Measurements from ENCODE around the gene TRIML2.

The TRIML2 gene, protein sequence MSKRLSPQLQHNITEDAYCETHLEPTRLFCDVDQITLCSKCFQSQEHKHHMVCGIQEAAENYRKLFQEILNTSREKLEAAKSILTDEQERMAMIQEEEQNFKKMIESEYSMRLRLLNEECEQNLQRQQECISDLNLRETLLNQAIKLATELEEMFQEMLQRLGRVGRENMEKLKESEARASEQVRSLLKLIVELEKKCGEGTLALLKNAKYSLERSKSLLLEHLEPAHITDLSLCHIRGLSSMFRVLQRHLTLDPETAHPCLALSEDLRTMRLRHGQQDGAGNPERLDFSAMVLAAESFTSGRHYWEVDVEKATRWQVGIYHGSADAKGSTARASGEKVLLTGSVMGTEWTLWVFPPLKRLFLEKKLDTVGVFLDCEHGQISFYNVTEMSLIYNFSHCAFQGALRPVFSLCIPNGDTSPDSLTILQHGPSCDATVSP

GRCh38 chr4:188109157-188109755 is at the start of gene TRIML2:
TSS of gene TRIML2 (minus strand) at chr4:188109603. CDS start at chr4:188105368, 4,235 bp downstream.
- no peaks in the 10 kb centered on the region for H3K4me1 ChIP-seq (ENCODE audit: control insufficient read depth, insufficient read depth, low read length)
- H3K36me3 ChIP-seq (ENCODE audit: control insufficient read depth in 2 of 2, insufficient read depth in 2 of 2, low read length in 2 of 2): no peaks in the 10 kb centered on the region
- H3K27ac ChIP-seq (ENCODE audit: low read length): no peak within 1 kb of the TSS
- H3K27me3 ChIP-seq (ENCODE audit: control insufficient read depth in 1 of 2, insufficient read depth in 2 of 2, low read length in 2 of 2): no peaks in the 10 kb centered on the region
- H3K9me3 ChIP-seq (ENCODE audit: control insufficient read depth in 2 of 2, low read length in 2 of 2): no peaks in the 10 kb centered on the region
- H3K4me3 ChIP-seq (ENCODE audit: low read length in 2 of 2): no peak within 1 kb of the TSS
- no peak within 1 kb of the TSS for H3K9ac ChIP-seq (ENCODE audit: low read length in 2 of 2)

DNA sequence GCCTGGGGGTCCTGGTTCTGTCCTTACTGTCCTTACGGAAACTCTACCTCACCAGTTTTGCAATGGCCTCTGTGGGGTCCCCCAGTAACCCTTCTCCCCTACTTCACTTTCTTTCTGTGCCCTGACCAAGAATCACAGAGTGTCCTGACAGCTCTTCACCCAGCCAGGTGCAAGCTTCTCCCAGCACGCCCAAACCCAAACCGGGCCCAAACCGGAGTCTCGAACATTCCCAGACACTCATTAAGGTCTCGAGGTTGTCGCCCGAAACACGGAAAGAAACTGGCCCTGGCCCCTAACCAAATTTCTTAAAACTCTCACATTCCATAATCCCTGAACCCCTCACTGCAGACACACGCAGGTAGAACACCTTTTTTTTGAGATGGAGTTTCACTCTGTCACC is 48.9 kb upstream of the TRIML2 start:
- no peaks in the 10 kb centered on the region for H3K27me3 ChIP-seq (ENCODE audit: control insufficient read depth in 1 of 2, insufficient read depth in 2 of 2, low read length in 2 of 2)
- peaks cover 0 to 4% of the 10 kb centered on the region in 2 donors for H3K9me3 ChIP-seq (ENCODE audit: control insufficient read depth in 2 of 2, low read length in 2 of 2)
- no peak overlapping the region for H3K9ac ChIP-seq (ENCODE audit: low read length in 2 of 2)
- H3K36me3 ChIP-seq (ENCODE audit: control insufficient read depth in 2 of 2, insufficient read depth in 2 of 2, low read length in 2 of 2): no peaks in the 10 kb centered on the region
- no peak overlapping the region for H3K4me3 ChIP-seq (ENCODE audit: low read length in 2 of 2)
- no peak overlapping the region for H3K27ac ChIP-seq (ENCODE audit: low read length)
- H3K4me1 ChIP-seq (ENCODE audit: control insufficient read depth, insufficient read depth, low read length): no peaks in the 10 kb centered on the region

- Histone ChIP-seq H3K27ac (ENCODE audit: low read length) (no peak overlapping the region), H3K9ac (ENCODE audit: low read length in 2 of 2) (no peak overlapping the region), H3K9me3 (ENCODE audit: control insufficient read depth in 2 of 2, low read length in 2 of 2) (peaks cover 0 to 4% of the 10 kb centered on the region in 2 donors), H3K36me3 (ENCODE audit: control insufficient read depth in 2 of 2, insufficient read depth in 2 of 2, low read length in 2 of 2) (no peaks in the 10 kb centered on the region), H3K4me1 (ENCODE audit: control insufficient read depth, insufficient read depth, low read length) (no peaks in the 10 kb centered on the region), H3K4me3 (ENCODE audit: low read length in 2 of 2) (no peak overlapping the region), H3K27me3 (ENCODE audit: control insufficient read depth in 1 of 2, insufficient read depth in 2 of 2, low read length in 2 of 2) (no peaks in the 10 kb centered on the region)
These were observed 45.4 kb upstream of the TRIML2 start for GRCh38 chr4:188154668-188155405.

GRCh38 chr4:188147776-188148175 is 38.4 kb upstream of the TRIML2 start:
- no peak overlapping the region for H3K9ac ChIP-seq (ENCODE audit: low read length in 2 of 2)
- H3K36me3 ChIP-seq (ENCODE audit: control insufficient read depth in 2 of 2, insufficient read depth in 2 of 2, low read length in 2 of 2): no peaks in the 10 kb centered on the region
- H3K4me1 ChIP-seq (ENCODE audit: control insufficient read depth, insufficient read depth, low read length): no peaks in the 10 kb centered on the region
- H3K9me3 ChIP-seq (ENCODE audit: control insufficient read depth in 2 of 2, low read length in 2 of 2): no peaks in the 10 kb centered on the region
- no peak overlapping the region for H3K4me3 ChIP-seq (ENCODE audit: low read length in 2 of 2)
- H3K27ac ChIP-seq (ENCODE audit: low read length): no peak overlapping the region
- H3K27me3 ChIP-seq (ENCODE audit: control insufficient read depth in 1 of 2, insufficient read depth in 2 of 2, low read length in 2 of 2): peaks cover 3% of the 10 kb centered on the region in 2 donors

- Histone ChIP-seq H3K27ac (ENCODE audit: low read length) (no peak overlapping the region), H3K9me3 (ENCODE audit: control insufficient read depth in 2 of 2, low read length in 2 of 2) (no peaks in the 10 kb centered on the region), H3K4me3 (ENCODE audit: low read length in 2 of 2) (no peak overlapping the region), H3K4me1 (ENCODE audit: control insufficient read depth, insufficient read depth, low read length) (no peaks in the 10 kb centered on the region), H3K36me3 (ENCODE audit: control insufficient read depth in 2 of 2, insufficient read depth in 2 of 2, low read length in 2 of 2) (no peaks in the 10 kb centered on the region), H3K27me3 (ENCODE audit: control insufficient read depth in 1 of 2, insufficient read depth in 2 of 2, low read length in 2 of 2) (peaks cover 3% of the 10 kb centered on the region in 2 donors), H3K9ac (ENCODE audit: low read length in 2 of 2) (no peak overlapping the region)
These were observed 37.8 kb upstream of the TRIML2 start for GRCh38 chr4:188147176-188147575.

GRCh38 chr4:188146618-188147017 is 37.2 kb upstream of the TRIML2 start:
- H3K4me3 ChIP-seq (ENCODE audit: low read length in 2 of 2): no peak overlapping the region
- no peak overlapping the region for H3K27ac ChIP-seq (ENCODE audit: low read length)
- H3K27me3 ChIP-seq (ENCODE audit: control insufficient read depth in 1 of 2, insufficient read depth in 2 of 2, low read length in 2 of 2): peaks cover 3% of the 10 kb centered on the region in 2 donors
- no peaks in the 10 kb centered on the region for H3K4me1 ChIP-seq (ENCODE audit: control insufficient read depth, insufficient read depth, low read length)
- H3K9me3 ChIP-seq (ENCODE audit: control insufficient read depth in 2 of 2, low read length in 2 of 2): no peaks in the 10 kb centered on the region
- H3K36me3 ChIP-seq (ENCODE audit: control insufficient read depth in 2 of 2, insufficient read depth in 2 of 2, low read length in 2 of 2): no peaks in the 10 kb centered on the region
- no peak overlapping the region for H3K9ac ChIP-seq (ENCODE audit: low read length in 2 of 2)

GRCh38 chr4:188145601-188146000 is 36.2 kb upstream of the TRIML2 start:
- Histone ChIP-seq H3K36me3 (ENCODE audit: control insufficient read depth in 2 of 2, insufficient read depth in 2 of 2, low read length in 2 of 2) (no peaks in the 10 kb centered on the region), H3K9me3 (ENCODE audit: control insufficient read depth in 2 of 2, low read length in 2 of 2) (no peaks in the 10 kb centered on the region), H3K27ac (ENCODE audit: low read length) (no peak overlapping the region), H3K9ac (ENCODE audit: low read length in 2 of 2) (no peak overlapping the region), H3K4me3 (ENCODE audit: low read length in 2 of 2) (no peak overlapping the region), H3K4me1 (ENCODE audit: control insufficient read depth, insufficient read depth, low read length) (no peaks in the 10 kb centered on the region), H3K27me3 (ENCODE audit: control insufficient read depth in 1 of 2, insufficient read depth in 2 of 2, low read length in 2 of 2) (peaks cover 3% of the 10 kb centered on the region in 2 donors)

- no peaks in the 10 kb centered on the region for H3K4me1 ChIP-seq (ENCODE audit: control insufficient read depth, insufficient read depth, low read length)
- H3K36me3 ChIP-seq (ENCODE audit: control insufficient read depth in 2 of 2, insufficient read depth in 2 of 2, low read length in 2 of 2): no peaks in the 10 kb centered on the region
- no peak overlapping the region for H3K9ac ChIP-seq (ENCODE audit: low read length in 2 of 2)
- H3K27ac ChIP-seq (ENCODE audit: low read length): no peak overlapping the region
- no peak overlapping the region for H3K4me3 ChIP-seq (ENCODE audit: low read length in 2 of 2)
- H3K27me3 ChIP-seq (ENCODE audit: control insufficient read depth in 1 of 2, insufficient read depth in 2 of 2, low read length in 2 of 2): peaks cover 3% of the 10 kb centered on the region in 2 donors
- no peaks in the 10 kb centered on the region for H3K9me3 ChIP-seq (ENCODE audit: control insufficient read depth in 2 of 2, low read length in 2 of 2)
These were observed 34.3 kb upstream of the TRIML2 start for GRCh38 chr4:188143731-188144130.

DNA sequence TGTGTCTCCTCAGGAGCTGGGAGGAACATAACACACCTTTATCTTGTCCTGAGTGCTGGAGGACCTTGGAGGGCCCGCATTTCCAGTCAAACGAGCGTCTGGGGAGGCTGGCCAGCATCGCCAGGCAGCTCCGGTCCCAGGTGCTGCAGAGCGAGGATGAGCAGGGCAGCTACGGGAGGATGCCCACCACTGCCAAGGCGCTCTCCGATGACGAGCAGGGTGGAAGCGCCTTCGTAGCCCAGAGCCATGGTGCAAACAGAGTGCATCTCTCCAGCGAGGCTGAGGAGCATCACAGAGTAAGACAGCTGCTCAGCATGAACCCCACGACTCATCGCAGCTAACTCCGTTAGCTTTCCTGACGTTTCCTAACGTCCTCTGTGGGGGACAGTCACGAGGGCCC is 30.3 kb upstream of the TRIML2 start:
- Histone ChIP-seq H3K4me3 (ENCODE audit: low read length in 2 of 2) (no peak overlapping the region), H3K36me3 (ENCODE audit: control insufficient read depth in 2 of 2, insufficient read depth in 2 of 2, low read length in 2 of 2) (no peaks in the 10 kb centered on the region), H3K4me1 (ENCODE audit: control insufficient read depth, insufficient read depth, low read length) (no peaks in the 10 kb centered on the region), H3K27me3 (ENCODE audit: control insufficient read depth in 1 of 2, insufficient read depth in 2 of 2, low read length in 2 of 2) (peaks cover 3% of the 10 kb centered on the region in 2 donors), H3K27ac (ENCODE audit: low read length) (no peak overlapping the region), H3K9me3 (ENCODE audit: control insufficient read depth in 2 of 2, low read length in 2 of 2) (no peaks in the 10 kb centered on the region), H3K9ac (ENCODE audit: low read length in 2 of 2) (no peak overlapping the region)

- Histone ChIP-seq H3K27me3 (ENCODE audit: control insufficient read depth in 1 of 2, insufficient read depth in 2 of 2, low read length in 2 of 2) (peaks cover 3% of the 10 kb centered on the region in 2 donors), H3K27ac (ENCODE audit: low read length) (no peak within 1 kb of the TSS)
These were observed 29.7 kb upstream of the TRIML2 start, which contains the start of gene TRIML1 for GRCh38 chr4:188139141-188139540. TSS of gene TRIML1 (plus strand) at chr4:188139441. CDS start at chr4:188139559, 118 bp downstream.

More at GRCh38 chr4:188139141-188139540, 29.7 kb upstream of the TRIML2 start, which contains the start of gene TRIML1:
- Histone ChIP-seq H3K9ac (ENCODE audit: low read length in 2 of 2) (no peak within 1 kb of the TSS), H3K36me3 (ENCODE audit: control insufficient read depth in 2 of 2, insufficient read depth in 2 of 2, low read length in 2 of 2) (no peaks in the 10 kb centered on the region), H3K4me1 (ENCODE audit: control insufficient read depth, insufficient read depth, low read length) (no peaks in the 10 kb centered on the region), H3K4me3 (ENCODE audit: low read length in 2 of 2) (no peak within 1 kb of the TSS), H3K9me3 (ENCODE audit: control insufficient read depth in 2 of 2, low read length in 2 of 2) (no peaks in the 10 kb centered on the region)

Measured in stomach smooth muscle (tissue), 2 donors.